Activated gamma-delta T cell treated with anti-CD3 and anti-CD28 coated beads, Interleukin-2, amount 50 U/mL, for 16 hours (primary cell): ENCODE results near the gene URB1.
"Not testable (repeated sequence)": the region's sequence is repeated elsewhere in the genome, so short reads cannot be mapped to it uniquely, and the experiment has no call there.

Experiments
- DNase-seq: peaks from one replicate; pipeline ENCODE4 v3.0.0-alpha.2; 2020; ENCODE audit warnings: low read depth

Gene URB1

DNA sequence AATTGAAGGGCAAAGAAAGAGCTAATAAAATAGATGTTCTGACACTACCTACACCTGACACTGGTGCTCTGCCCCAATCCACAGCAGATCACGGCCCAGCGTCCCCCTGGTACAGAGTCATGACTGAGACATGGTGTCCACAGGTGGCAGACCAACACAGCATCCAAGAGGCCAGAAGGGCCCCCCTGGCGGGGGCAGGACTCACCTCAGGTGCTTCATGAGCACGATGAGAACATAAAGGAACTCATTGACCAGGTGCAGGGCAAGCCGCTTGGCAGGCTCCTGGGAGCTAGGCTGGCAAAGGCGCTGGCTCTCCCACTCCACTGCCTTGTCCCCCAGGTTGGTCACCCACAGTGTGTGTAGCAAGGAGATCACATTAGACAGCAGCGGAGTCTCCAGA lies 73.8 kb downstream of the URB1 start:
- no peak for DNase-seq

DNA sequence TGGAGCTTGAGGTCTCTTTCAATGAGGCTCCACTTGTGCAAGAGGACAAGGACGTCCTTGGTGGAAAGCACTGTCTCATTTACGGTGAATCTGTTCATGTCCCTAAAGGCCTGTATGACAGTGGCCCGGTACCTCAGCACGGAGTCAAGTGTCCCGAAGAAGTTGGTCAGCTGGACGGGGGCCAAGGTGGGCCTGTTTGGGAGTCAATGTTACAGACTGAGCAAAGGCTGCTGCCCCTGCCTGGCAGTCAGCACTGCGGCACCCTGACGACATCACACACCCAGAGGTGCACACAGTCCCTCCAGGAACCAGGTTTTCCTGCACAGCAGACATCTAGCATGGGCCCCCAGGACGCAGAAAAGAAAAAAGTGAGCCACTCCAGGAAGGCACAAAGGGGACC lies 75.1 kb downstream of the URB1 start:
- no peak for DNase-seq

DNA sequence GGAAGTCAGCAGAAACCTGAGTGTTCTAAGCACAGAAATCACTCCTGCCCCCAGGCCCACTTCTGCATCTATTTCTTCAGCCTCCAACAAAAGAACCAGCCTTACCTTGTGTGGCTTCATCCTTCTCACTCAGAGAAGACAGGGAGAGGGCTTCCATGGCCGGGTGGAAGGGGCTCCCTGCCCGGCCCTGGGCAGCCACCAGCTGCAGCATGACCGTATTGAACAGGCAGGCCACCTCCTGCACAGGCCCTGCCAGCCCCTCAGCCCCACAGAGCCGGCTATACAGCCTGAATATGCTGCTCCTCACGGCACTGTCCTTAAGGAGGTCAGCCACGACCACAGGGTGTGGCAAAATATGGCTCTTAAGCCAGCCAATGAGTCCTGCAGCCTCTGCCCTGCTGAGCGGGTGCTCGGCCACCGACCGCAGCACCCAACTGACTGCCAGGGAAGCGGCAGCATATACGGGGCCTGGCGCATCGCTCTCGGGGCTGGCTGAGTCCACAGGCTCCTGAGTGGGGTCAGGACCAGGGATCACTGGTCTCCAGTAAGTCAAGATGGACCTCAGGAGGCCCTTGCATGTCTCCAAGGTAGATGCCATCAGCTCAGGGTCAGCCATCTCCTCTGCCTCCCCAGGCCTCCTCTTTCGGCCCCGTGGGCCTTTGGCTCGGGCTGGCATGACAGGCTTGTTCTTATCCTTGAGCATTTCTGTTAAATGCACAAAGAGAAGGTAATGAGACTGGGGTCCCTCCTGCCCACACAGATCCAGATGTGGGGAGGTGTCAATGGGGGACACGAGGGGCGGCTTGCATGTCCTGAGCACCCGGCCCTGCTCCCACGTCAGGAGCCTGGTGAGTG lies 76.2 kb downstream of the URB1 start:
- DNase-seq = no peak

- DNase-seq = no peak
These were observed 77.1 kb downstream of the URB1 start for GRCh38 chr21:32315511-32316281.

DNA sequence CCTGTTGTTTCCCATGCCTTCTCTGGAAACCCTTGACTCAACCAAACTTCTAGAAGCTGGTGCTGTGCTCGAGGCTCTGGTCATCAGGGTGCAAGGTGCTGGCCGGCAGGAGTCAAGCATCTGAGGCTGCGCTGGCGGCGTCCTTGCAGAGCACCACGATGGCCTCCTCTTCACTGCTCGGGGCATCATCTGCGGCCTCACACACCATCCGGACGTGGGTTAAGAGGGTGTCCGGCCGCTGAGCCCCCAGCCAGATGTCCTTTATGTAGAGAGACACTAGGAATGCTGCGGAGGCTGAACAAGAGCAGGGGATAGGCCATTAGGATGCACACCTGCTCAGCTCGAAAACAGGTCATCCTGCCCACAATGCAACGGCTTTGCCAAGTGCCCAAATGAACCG lies 78.0 kb downstream of the URB1 start:
- no peak for DNase-seq

DNA sequence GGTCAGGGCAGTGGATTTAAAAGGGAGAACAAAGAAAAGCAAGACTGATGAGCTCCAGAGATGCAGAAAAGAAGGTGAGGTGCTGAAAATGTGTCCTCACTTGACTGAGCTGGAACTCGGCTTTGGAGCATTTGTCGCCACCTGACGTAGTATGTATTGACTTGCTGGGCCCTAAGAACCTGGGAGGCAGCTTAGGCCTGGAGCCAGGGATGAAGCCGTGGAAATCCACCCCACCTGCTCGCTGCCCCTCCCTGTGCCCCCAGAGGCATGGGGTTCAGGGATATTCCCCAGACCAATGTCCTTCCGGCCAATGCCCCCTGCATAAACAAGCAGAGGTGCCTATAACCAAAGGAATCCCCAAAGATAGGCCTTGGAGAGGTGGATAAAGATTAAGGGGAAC lies 79.8 kb downstream of the URB1 start:
- no peak for DNase-seq

DNA sequence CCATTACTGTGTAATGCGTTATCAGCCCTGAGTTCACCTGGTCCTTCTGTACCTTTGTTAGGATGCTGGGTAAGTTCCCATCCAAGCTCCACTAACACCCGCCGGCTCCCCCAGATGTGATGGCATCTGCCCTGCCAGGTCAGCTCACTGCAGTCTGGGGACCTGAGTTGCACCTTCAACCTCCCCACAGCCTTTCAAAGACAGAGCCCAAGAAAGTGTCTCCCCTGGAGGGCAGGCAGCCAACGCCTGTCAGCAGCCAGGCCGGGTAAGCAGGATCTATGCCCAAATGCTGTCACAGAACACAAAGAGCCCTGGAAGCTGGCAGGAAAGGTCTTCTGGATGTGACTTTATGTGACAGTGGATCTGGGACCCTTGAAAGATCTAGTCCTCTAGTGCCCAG lies 80.5 kb downstream of the URB1 start:
- no peak for DNase-seq

DNA sequence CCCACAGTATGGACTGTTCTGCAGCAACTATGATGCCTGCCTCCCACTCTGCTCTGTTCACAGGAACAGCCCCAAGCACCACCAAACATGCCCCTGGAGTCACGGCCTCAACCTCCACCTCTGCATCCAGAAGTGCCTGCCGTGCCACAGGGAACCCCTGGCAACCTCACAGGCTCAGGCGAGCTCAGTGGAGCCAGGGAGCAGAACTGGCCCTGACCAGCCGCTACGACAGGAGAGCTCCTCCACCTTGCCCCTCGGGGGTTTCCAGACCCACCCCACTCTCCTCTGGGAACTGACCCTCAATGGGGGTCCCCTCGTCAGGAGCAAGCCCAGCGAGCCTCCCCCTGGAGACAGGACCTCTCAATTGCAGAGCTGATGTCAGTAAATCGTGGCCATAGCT lies 81.2 kb downstream of the URB1 start:
- no peak for DNase-seq

- not testable (repeated sequence) for DNase-seq
These were observed 81.8 kb downstream of the URB1 start for GRCh38 chr21:32310976-32311375.

GRCh38 chr21:32309906-32310460 lies 82.8 kb downstream of the URB1 start:
- DNase-seq = no peak

DNA sequence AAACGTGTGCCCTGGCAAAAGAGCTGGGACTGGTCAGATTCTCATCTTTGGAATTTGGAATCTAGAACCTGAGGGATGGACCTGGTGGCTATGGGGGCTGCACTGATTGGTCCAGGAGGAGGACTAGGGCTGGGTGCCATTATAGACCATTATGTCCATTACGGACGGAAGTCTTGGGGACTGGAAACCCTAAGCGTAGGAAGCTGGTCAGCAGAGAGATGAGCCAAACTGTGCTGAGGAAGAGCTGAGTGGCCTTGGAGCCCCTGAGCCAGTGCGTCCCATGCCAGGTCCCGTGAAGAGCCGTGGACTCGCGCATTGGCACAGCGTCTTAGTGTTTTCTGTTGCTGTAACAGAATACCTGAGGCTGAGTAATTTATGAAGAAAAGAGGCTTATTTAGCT lies 84.1 kb downstream of the URB1 start:
- DNase-seq = no peak

DNA sequence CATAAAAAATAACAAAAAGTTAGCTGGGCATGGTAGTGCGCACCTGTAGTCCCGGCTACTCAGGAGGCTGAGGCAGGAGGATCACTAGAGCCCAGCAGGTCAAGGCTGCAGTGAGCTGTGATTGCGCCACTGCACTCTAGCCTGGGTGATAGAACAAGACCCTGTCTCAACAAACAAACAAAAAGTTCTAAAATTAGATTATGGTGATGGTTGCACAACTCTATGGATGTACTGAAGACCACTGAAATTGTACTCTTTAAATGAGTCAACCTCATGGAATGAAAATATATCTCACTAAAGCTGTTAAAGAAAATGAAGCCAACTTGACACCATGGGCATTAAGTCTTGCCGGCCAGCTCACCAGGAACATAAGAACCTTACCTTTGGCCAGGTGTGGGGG lies 85.1 kb downstream of the URB1 start:
- no peak for DNase-seq

DNA sequence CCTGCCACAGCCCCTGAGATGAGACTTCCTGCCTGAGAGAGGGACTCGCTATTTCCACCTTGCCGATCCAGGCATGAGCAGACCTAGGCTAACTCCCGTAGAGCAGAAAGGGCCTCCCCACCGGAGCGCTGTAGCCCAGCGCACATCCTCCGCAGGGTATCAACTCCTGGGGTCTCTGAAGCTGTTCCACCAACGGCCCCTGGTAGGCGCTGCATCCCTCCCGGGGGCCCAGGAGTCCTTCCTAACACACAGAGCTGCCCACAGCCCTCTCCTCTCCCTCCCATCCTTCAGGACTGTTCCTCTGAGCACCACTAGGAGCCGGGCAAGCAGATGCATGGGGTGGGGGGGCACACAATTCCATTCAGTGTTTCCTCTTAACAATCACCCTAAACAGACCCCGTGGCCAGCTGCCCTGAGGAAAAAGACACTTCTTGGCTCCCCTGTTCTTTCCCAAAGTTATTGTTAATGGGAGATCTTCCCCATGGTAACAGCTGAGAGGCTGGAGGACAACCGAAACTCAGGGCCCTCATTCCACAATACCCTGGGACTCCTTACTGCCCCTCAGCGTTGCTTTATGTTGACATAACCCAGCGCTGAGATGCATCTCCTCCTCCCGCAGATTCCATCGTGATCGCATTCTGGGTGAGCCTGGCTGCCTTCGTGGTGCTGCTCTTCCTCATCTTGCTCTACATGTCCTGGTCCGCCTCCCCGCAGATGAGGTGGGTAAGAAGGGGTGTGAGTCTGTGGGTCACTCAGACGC lies 86.6 kb downstream of the URB1 start:
- DNase-seq = no peak

DNA sequence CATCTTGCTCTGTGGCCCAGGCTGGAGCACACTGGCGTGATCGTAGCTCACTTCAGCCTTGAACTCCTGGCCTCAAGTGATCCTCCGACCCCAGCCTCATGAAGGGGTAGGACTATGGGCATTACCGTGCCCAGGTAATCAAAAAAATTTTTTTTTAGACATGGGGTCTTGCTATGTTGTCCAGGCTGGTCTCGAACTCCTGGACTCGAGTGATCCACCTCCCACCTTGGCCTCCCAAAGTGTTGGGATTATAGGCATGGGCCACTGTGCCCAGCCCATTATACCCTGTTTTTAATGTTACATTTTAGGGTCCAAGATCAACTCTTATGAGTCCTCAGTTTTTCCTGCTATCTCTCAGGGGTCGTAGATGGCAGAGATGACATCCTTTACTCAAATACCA lies 87.8 kb downstream of the URB1 start:
- no peak for DNase-seq

- no peak for DNase-seq
These were observed 89.4 kb downstream of the URB1 start for GRCh38 chr21:32303385-32303784.

DNA sequence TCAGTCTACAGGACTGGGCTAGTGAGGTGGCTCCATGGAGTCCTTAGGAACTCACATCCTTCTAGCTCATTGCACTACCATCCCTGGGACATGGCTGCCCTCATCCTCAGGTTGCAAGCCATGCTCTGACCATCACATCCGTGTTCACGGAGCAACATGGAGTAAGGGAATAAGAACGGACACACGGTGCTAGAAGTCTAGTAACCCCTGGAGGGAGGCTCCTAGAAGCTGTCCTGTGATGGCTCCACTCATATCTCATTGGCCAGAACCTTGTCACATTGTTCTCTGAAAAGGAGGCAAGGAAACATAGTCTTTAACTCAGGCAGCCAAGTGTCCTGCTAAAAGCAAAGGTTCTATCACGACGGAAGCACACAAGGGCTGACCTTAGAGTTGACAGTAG lies 90.3 kb downstream of the URB1 start:
- no peak for DNase-seq

DNA sequence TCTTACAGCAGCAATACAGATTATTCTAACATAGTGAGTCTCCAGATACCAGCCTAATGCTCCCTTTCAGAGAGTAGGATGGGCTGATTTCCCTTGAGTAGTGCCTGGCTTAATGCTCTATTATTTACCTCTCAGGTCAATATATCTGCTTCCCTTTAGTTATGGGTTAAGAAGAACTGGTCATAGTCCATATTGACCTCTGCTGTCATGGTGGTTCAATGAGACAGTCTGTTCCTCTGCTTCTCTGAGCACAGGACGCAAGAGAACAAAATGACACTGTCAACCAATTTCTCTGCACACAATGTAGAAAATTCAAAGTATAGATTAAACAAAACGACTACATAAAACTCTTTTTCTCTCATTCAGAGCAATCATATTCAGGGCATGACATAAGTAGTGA lies 91.2 kb downstream of the URB1 start:
- no peak for DNase-seq

DNA sequence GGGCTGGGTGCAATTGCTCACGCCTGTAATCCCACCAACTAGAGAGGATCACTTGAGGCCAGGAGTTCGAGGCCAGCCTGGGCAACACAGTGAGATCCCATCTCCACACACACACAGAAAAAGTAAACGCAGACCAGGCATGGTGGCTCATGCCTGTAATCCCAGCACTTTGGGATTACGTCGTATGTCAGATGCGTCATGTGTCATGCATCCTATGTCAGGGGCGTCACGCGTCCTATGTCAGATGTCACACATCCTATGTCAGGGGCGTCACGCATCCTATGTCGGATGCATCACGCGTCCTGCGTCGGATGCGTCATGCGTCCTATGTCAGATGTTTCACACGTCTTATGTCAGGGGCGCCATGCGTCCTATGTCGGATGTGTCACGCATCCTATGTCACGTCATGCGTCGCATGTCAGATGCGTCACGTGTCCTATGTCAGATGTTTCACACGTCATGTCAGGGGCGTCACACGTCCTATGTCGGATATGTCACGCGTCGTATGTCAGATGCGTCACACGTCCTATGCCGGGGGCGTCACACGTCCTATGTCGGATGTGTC lies 92.6 kb downstream of the URB1 start:
- DNase-seq = no peak

DNA sequence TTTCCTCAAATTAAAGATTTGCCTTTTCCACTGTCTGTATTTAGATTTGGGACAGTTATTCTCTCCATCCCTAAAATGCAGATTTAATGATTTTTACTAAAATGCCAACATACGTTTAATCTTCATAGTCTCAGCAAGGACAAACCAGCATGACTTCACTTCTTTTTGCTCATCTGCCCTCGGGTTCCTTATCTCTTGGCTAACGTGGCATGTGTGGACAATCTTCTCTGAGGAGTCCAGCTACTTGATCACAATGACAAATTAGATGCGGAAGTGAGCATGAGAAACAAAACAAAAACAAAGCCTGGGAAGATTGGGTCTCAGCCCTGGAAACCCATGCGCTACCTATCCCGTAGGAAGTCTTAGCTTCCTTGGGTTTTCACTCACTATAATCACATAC lies 93.1 kb downstream of the URB1 start:
- DNase-seq = no peak

DNA sequence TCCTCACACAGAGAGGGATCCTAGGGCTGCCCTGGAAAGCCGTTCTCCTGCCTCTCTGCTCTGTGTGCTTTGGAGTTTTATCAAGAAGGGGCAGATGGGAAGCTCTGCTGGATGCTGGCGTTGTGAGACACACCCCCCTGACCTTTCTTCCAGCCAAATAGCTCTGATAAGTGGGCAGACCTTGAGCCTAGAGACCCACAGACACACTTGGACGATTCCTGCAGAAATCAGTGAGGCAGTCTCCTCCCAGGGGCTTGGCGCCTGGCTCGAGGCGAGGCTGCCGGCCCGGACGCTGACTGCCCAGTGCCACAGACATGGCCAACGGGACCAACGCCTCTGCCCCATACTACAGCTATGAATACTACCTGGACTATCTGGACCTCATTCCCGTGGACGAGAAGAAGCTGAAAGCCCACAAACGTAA lies 94.1 kb downstream of the URB1 start, which contains the start of gene MRAP:
TSS of gene MRAP (plus strand) at position 198 of the 424 bp plus-strand sequence. CDS start at position 315, 117 bp downstream.
- no peak for DNase-seq

DNA sequence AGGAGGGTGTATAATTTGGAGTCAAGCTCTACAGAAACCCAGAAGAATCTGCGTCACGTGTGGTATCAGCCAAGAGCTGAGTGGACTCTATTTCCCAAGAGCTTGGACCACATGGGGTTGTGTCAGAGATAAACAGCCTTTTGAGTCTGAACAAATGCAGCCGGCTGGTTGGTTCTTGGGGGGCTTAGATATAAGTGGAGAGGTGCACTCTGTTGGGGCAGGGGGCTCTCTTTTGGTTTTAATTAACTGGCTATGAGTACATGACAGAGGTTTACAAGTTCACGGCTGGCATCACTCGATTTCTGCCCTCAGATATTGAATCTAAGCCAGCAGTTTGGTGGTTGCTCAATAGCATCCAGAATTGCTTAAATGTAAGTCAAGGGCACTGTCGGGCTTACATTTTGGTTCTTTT lies 94.7 kb downstream of the URB1 start:
- DNase-seq = no peak

DNA sequence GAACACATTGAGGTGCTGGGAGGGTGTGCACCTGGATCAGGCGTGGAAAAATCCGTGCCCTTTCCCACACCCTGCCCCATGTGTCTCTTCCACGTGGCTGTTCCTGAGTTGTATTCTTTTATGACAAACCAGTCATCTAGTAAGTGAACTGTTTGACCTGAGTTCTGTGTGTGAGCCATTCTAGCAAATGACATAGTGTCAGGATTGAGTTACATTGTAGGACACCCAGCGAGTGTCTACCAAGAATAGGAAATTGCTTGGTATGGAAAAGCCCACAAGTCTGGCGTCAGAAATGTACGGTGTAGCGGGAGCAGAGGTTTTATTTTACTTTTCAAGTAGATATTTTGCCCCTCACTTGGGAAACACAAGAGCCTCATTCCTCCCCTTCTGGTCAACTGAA lies 95.4 kb downstream of the URB1 start:
- no peak for DNase-seq
